SIG-M5 treated with dmso at 0.1 percent for 504 hours (cell line): Measurements from ENCODE around the gene PTPRJ.
"Not testable (repeated sequence)": the region's sequence is repeated elsewhere in the genome, so short reads cannot be mapped to it uniquely, and the experiment has no call there.

Experiments
- DNase-seq: peaks from one replicate; lab custom pipeline; 2025; ENCODE audit not compliant: unreplicated experiment; lab: John Stamatoyannopoulos, UW

Gene PTPRJ

GRCh38 chr11:47980088-47980906 is at the start of gene PTPRJ:
Gene PTPRJ, plus strand, starts transcription at chr11:47980559. Its CDS starts 354 bp downstream, at chr11:47980913.
- DNase-seq: peak; percentile 54

- no peak for DNase-seq
Observed at GRCh38 chr11:47932544-47932943, 47.8 kb upstream of the PTPRJ start.

GRCh38 chr11:47933797-47934196 is 46.6 kb upstream of the PTPRJ start:
- not testable (repeated sequence) for DNase-seq

GRCh38 chr11:47938791-47939560 is 41.4 kb upstream of the PTPRJ start:
- no peak for DNase-seq

- no peak for DNase-seq
Observed at GRCh38 chr11:47940904-47941649, 39.3 kb upstream of the PTPRJ start.

- DNase-seq: peak; percentile 53
Observed at GRCh38 chr11:47941907-47942558, 38.3 kb upstream of the PTPRJ start.

GRCh38 chr11:47943721-47944586 is 36.4 kb upstream of the PTPRJ start:
- DNase-seq: no peak

- DNase-seq: no peak
Observed at GRCh38 chr11:47944632-47945031, 35.7 kb upstream of the PTPRJ start.

- peak; percentile 90 for DNase-seq
Observed at GRCh38 chr11:47946682-47947559, 33.4 kb upstream of the PTPRJ start.

- DNase-seq: no peak
Observed at GRCh38 chr11:47948137-47948536, 32.2 kb upstream of the PTPRJ start.

- not testable (repeated sequence) for DNase-seq
Observed at GRCh38 chr11:47949001-47949675, 31.2 kb upstream of the PTPRJ start.

- DNase-seq: peak; percentile 73
Observed at GRCh38 chr11:47950396-47950795, 30.0 kb upstream of the PTPRJ start.

GRCh38 chr11:47951504-47951903 is 28.9 kb upstream of the PTPRJ start:
- peak; percentile 79 for DNase-seq

- DNase-seq: peak; percentile 44
Observed at GRCh38 chr11:47955061-47955755, 25.2 kb upstream of the PTPRJ start.

- DNase-seq: no peak
Observed at GRCh38 chr11:47960015-47960414, 20.3 kb upstream of the PTPRJ start.

GRCh38 chr11:47961383-47961782 is 19.0 kb upstream of the PTPRJ start:
- no peak for DNase-seq

- DNase-seq: no peak
Observed at GRCh38 chr11:47964546-47964945, 15.8 kb upstream of the PTPRJ start.
